Stomach (tissue), 9 donors: ENCODE data around the gene RPS6KC1. TPM values are rescaled to one million over a fixed set of nuclear protein-coding genes. Genes with fewer than 3 reads are reported as not detected.

ENCODE experiments used
- DNase-seq, 2 donors: peaks; one replicate each; pipeline versions ENCODE4 v3.0.0 to v3.0.0-alpha.2; 2013 to 2019
- H3K27ac ChIP-seq, 5 donors: fragments of 200-600 bp in 4 of 5; sonication (generic) in 4 of 5; one replicate each; pipeline ENCODE4 v1.5.1; 2013 to 2019; ENCODE audit warnings: mild to moderate bottlenecking in 1 of 5, moderate library complexity in 1 of 5
- H3K27me3 ChIP-seq, 3 donors: fragments of 200-600 bp; sonication (generic); one replicate each; pipeline ENCODE4 v1.5.1; 2017 to 2019; ENCODE audit warnings: mixed run types in 1 of 3
- H3K36me3 ChIP-seq, 4 donors: fragments of 200-600 bp; sonication (generic); 1 replicate in 3 of 4; 2 replicates in 1 of 4; pipeline ENCODE4 v1.5.1; 2016 to 2019
- H3K4me1 ChIP-seq, 4 donors: fragments of 200-600 bp; sonication (generic); one replicate each; pipeline ENCODE4 v1.5.1; 2016 to 2019
- H3K4me3 ChIP-seq, 4 donors: fragments of 200-600 bp; sonication (generic) in 3 of 4; one replicate each; pipeline ENCODE4 v1.5.1; 2016 to 2019; ENCODE audit warnings: mild to moderate bottlenecking in 1 of 4
- H3K9me3 ChIP-seq, 4 donors: fragments of 200-600 bp; sonication (generic); one replicate each; pipeline ENCODE4 v1.5.1; 2016 to 2019
- EP300 ChIP-seq: sonication (generic); formaldehyde crosslinking; IDR thresholded peaks from one replicate; pipeline ENCODE4 v1.6.1; 2017; ENCODE audit warnings: antibody characterized with exemption
- POLR2A ChIP-seq, 4 donors: fragments of 450-650 bp; IDR thresholded peaks; one replicate each; pipeline ENCODE4 v1.6.1; 2016; ENCODE audit warnings: antibody characterized with exemption in 4 of 4, control low read depth in 2 of 4, mild to moderate bottlenecking in 1 of 4, moderate library complexity in 1 of 4
- POLR2AphosphoS5 ChIP-seq, 3 donors: sonication (generic); formaldehyde crosslinking; IDR thresholded peaks; one replicate each; pipeline ENCODE4 v1.6.1; 2016; ENCODE audit warnings: antibody characterized with exemption in 3 of 3
- WGBS, 5 donors: extraction: QIAGEN DNeasy Blood & Tissue Kit in 3 of 5; methylation state at CpG; one replicate each; pipeline versions ENCODE4 v1.1.5 to v1.1.7; 2013 to 2018; 5-methylcytosine and 5-hydroxymethylcytosine counted together
- intact Hi-C: fragments of 100-400 bp; cut with DNase I; formaldehyde crosslinking; loops from one replicate; pipeline ENCODE4 v1.15.1; 2023; ENCODE audit warnings: low total_unique reads
- polyA plus RNA-seq, 3 donors: library from polyadenylated mRNA; stranded (reverse); fragments of 200-250 nt; gene quantifications; one replicate each; pipeline ENCODE4 v1.2.3, GENCODE V29; 2013
- total RNA-seq, 5 donors: library from RNA; depleted of rRNA; stranded (reverse); fragments of >200 nt; gene quantifications; one replicate each; pipeline versions ENCODE4 v1.1.0 to v1.2.3, GENCODE V29; 2014 to 2016
- TF ChIP-seq, protein P1 (sequence below), 7 experiments: fragments of 450-650 bp in 4 of 7; fragments of 200-600 bp in 3 of 7; sonication (generic) in 3 of 7; IDR thresholded peaks; one replicate each; pipeline ENCODE4 v1.5.1; 2016 to 2019; ENCODE audit warnings: antibody characterized with exemption in 7 of 7, control low read depth in 2 of 7, mild to moderate bottlenecking in 1 of 7
- donor health status: healthy with polysubstance abuse.
- donor health status: Bipolar disorder and iron deficiency.
- donor health status: healthy.

The RPS6KC1 gene
- total and polyA plus RNA-seq, 8 donors = 3.8 to 137 (median 8.9) TPM

DNA sequence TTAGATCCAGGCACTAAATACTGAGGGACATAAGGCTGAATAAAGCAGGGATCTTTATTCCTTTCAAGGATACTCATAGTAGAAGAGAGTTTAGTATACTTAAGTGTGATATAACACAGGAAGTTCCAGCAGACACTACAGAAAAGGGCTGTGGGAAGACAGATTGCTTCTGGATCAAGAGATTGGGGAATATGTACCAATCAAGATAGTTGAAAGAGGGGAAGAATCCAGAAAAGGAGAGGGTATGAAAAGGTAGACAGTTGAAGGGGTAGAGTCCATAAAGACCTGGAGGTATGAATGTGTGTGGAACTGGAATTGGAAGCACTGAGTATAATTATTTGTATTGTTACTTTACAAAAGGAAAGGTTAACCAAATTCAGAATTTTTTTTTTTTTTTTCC lies 2.4 kb downstream of the RPS6KC1 start:
- H3K27me3 ChIP-seq = peaks cover 0 to 2% (median 0%) of the 10 kb centered on the region in 3 donors
- intact Hi-C loops = no loop called here
- TF ChIP-seq, protein P1, sequence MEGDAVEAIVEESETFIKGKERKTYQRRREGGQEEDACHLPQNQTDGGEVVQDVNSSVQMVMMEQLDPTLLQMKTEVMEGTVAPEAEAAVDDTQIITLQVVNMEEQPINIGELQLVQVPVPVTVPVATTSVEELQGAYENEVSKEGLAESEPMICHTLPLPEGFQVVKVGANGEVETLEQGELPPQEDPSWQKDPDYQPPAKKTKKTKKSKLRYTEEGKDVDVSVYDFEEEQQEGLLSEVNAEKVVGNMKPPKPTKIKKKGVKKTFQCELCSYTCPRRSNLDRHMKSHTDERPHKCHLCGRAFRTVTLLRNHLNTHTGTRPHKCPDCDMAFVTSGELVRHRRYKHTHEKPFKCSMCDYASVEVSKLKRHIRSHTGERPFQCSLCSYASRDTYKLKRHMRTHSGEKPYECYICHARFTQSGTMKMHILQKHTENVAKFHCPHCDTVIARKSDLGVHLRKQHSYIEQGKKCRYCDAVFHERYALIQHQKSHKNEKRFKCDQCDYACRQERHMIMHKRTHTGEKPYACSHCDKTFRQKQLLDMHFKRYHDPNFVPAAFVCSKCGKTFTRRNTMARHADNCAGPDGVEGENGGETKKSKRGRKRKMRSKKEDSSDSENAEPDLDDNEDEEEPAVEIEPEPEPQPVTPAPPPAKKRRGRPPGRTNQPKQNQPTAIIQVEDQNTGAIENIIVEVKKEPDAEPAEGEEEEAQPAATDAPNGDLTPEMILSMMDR (IDR thresholded peaks at IDR 0.05) = no peak
- TF ChIP-seq POLR2AphosphoS5 (IDR thresholded peaks at IDR 0.05) (no peak), EP300 (no peak), POLR2A (IDR thresholded peaks at IDR 0.05) (no peak)
- no peaks in the 10 kb centered on the region for H3K36me3 ChIP-seq
- no peak overlapping the region for H3K27ac ChIP-seq
- H3K4me3 ChIP-seq = no peak overlapping the region
- DNase-seq = no peak
- peaks cover 11 to 33% (median 24%) of the 10 kb centered on the region in 4 donors for H3K4me1 ChIP-seq
- H3K9me3 ChIP-seq = no peaks in the 10 kb centered on the region

DNA sequence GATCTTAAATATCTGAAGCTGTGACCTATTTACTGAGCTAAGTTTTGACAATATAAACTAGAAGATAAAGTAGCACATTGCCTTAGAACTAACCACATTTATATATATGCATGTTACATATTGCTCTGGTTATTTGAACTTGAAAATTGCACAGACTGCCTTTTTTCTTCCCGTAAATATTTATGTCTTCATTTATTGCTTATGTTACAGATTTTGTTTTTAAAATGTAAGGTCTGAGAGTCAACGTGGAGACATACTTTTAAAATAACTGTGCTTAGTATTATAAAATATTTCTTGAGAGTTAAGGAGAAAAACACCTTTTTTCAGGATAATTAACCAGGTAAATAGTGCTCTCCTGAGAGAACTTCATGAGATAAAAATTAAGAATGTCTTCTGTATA lies 3.1 kb downstream of the RPS6KC1 start:
- DNase-seq = no peak
- no peak overlapping the region for H3K27ac ChIP-seq
- no peaks in the 10 kb centered on the region for H3K27me3 ChIP-seq
- TF ChIP-seq EP300 = no peak
- TF ChIP-seq, protein P1 (IDR thresholded peaks at IDR 0.05) = no peak
- 73 to 87% (median 84%) methylated on average over 2 of the region's 2 CpGs for WGBS, 5 donors
- H3K4me3 ChIP-seq = no peak overlapping the region
- intact Hi-C loops = no loop called here
- no peaks in the 10 kb centered on the region for H3K36me3 ChIP-seq
- H3K9me3 ChIP-seq = no peaks in the 10 kb centered on the region
- peaks cover 11 to 33% (median 24%) of the 10 kb centered on the region in 4 donors for H3K4me1 ChIP-seq

DNA sequence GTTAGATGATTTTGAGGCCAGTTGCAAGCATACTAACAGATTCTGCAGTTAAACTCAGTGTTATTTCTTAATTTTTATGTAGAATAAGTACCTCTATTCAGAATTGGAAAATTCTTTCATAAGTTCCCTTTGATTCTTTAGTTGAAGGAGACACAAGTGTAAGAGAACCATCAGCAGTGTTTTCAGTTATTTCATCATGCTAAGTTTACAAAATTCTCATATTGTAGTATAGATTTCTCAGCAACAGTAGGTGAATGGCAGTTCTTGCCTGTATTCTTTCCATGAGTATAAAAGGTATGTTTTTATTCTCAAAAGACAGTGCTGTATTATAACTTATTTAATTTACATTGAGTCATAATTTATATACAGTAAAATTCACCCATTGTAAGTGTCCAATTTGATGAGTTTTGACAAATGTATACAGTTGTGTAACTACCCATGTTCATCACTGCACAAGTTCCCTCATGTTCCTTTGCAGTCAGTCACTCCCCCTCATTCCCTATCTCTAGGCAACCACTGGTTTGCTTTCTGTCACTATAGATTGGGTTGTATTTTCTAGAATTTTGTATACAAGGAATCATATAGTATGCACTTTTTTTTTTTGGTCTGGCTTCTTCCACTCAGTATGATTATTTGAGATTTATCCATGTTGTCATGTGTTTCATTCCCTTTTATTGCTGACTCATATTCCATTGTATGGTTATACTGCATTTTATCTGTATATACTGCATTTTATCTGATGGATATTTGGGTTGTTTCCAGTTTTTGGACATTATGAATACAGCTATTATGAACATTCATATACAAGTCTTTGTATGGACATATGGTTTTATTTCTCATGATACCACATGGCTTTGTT lies 3.9 kb downstream of the RPS6KC1 start:
- Histone ChIP-seq H3K9me3 (no peaks in the 10 kb centered on the region), H3K27me3 (no peaks in the 10 kb centered on the region), H3K4me1 (peaks cover 11 to 33% (median 24%) of the 10 kb centered on the region in 4 donors), H3K27ac (no peak overlapping the region), H3K36me3 (no peaks in the 10 kb centered on the region), H3K4me3 (no peak overlapping the region)
- DNase-seq = no peak
- TF ChIP-seq, protein P1 (IDR thresholded peaks at IDR 0.05) = no peak
- TF ChIP-seq EP300 = no peak
- no peak for TF ChIP-seq POLR2AphosphoS5 (IDR thresholded peaks at IDR 0.05)
- TF ChIP-seq POLR2A (IDR thresholded peaks at IDR 0.05) = no peak
- intact Hi-C loops = no loop called here

DNA sequence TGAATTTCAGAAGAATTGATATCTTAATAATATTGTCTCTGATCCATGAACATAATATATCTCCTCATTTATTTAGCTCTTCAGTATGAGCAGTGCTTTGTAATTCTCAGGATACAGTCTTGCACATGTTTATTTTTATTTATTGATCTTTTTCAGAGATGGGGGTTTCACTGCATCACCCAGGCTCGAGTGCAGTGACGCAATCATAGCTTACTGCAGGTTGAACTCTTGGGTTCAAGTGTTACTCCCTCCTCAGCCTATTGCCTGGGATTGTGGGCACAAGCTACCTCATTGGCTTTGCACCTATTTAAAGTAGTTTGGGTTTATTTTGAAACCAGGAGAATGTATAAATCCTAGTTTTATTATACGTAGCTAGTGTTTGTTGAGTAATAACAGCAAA lies 4.7 kb downstream of the RPS6KC1 start:
- TF ChIP-seq, protein P1 (IDR thresholded peaks at IDR 0.05) = no peak
- TF ChIP-seq POLR2A (IDR thresholded peaks at IDR 0.05) (no peak), EP300 (no peak), POLR2AphosphoS5 (IDR thresholded peaks at IDR 0.05) (no peak)
- H3K27me3 ChIP-seq = no peaks in the 10 kb centered on the region
- no peaks in the 10 kb centered on the region for H3K36me3 ChIP-seq
- 77 to 87% (median 80%) methylated on average over 3 of the region's 3 CpGs for WGBS, 5 donors
- no peak overlapping the region for H3K4me3 ChIP-seq
- no peak overlapping the region for H3K27ac ChIP-seq
- intact Hi-C loops = no loop called here
- H3K9me3 ChIP-seq = no peaks in the 10 kb centered on the region
- no peak for DNase-seq
- H3K4me1 ChIP-seq = peaks cover 11 to 27% (median 18%) of the 10 kb centered on the region in 4 donors
